Measurements from ENCODE around the gene NFASC.

- no peak for TF ChIP-seq CTCF (IDR thresholded peaks at IDR 0.05)
- TF ChIP-seq POLR2A (IDR thresholded peaks at IDR 0.05) = no peak
These were observed 50.3 kb downstream of the NFASC start for GRCh38 chr1:204920967-204921366.
